NCI-H1417 (cell line): Measurements from ENCODE around the gene DIS3L2.

Experiments used
- DNase-seq, 3 experiments: peaks; one replicate each; lab custom pipeline; 2025; lab: John Stamatoyannopoulos, UW

Gene DIS3L2

GRCh38 chr2:232230560-232230959 lies 269.0 kb downstream of the DIS3L2 start:
- no peak for DNase-seq

DNA sequence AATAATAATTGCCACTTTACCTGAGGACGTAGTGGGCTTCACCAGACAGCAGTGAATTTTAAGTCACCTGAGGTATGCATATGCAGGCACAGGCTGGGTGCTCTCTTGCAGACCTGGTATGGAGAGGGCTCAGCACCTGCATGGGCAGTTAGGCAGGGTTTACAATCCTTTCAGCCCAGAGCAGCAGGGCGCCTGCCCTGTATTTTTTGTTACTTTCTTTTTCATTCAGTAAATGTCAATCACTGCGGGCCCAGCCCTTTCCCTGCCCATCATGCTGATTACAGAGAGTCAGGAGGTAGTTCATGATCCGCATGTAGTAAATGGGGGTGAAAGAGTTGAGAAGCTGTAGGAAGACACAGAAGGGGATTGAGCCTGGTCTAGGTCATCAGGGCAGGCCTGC lies 270.0 kb downstream of the DIS3L2 start:
- DNase-seq, result no peak

- no peak for DNase-seq
Measured at GRCh38 chr2:232232915-232233314, 271.4 kb downstream of the DIS3L2 start.

GRCh38 chr2:232234922-232235615 lies 273.6 kb downstream of the DIS3L2 start:
- DNase-seq, result peak in 1 of 3 experiments; percentile 9

DNA sequence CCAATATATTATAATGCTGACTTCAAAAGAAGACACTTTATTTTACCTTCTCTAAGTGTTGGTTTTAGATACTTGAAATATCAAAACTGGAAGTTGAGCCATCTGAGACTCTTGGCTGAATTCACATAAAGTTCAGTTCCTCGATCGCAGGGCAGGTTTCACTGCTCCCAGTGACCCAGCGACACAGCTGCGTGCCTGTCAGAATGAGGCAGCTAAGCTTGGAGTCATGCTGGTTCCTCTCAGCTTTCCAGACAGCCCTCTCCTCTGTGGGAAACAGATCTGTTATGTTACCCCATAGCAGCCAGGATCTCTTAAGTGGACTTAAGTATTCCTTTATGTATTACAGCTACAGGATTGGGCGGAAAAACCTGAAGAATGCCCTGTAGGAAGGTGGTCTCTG lies 274.2 kb downstream of the DIS3L2 start:
- peak; percentile 1 to 60 (median 38) for DNase-seq

GRCh38 chr2:232236200-232236599 lies 274.7 kb downstream of the DIS3L2 start:
- DNase-seq, result peak in 1 of 3 experiments; percentile 30

DNA sequence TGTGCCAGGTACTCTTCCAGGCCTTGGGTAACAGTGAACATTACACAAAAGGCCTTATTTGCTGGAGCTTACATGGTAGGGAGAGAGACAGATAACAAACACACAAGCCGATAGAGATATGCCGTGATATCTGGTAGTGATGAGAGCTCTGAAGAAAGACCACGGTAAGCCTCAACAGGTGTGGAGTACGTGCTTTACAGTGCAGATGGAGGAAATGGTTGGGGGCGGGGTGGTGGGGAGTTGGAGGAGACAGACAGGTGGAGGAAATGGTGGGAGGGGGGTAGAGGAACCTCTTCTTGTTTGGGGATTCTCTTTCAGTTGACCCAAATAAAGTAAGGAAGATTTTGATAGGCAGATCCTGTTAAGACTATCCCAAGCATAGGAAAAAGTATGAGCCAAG lies 276.0 kb downstream of the DIS3L2 start:
- no peak for DNase-seq

DNA sequence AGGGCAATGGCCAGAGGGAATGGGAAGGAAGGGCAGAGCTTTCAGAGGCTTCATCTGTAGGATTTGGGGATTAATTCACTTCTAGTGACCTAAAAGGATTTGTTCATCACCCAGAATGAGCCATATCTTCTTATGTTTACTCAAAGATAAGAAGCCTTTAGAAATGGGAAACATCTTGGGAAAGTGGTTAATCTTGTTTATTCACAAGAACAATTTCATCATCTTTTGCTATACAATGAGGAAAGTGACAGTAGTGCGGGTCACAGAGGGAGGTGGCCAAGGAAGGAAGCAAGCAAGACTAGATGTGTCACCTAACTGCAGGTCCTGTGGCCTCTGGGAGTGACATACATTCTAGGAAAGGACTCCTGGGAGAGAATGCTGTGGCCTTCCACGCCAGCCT lies 276.6 kb downstream of the DIS3L2 start:
- DNase-seq, result no peak

DNA sequence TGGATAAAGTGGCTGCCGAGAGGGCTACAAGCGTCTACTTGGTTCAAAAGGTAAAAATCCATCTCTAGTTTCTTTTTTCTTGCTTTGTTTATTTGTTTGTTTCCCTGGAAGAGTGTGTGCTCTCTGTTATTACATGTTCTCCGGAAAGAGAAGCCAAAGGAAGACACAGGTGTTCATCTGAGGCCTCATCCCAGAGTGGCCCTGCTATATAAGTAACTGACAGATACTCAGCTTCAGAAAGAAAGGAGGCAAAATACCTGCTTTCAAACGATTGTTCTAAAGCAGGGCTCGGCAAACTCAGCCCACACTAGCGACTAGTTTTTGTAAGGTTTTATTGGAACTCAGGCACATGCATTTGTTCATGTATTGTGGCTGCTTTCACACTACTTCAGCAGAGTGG lies 277.1 kb downstream of the DIS3L2 start:
- DNase-seq, result no peak

- no peak for DNase-seq
Measured at GRCh38 chr2:232239951-232240681, 278.6 kb downstream of the DIS3L2 start.

GRCh38 chr2:232240906-232241305 lies 279.4 kb downstream of the DIS3L2 start:
- DNase-seq, result no peak

DNA sequence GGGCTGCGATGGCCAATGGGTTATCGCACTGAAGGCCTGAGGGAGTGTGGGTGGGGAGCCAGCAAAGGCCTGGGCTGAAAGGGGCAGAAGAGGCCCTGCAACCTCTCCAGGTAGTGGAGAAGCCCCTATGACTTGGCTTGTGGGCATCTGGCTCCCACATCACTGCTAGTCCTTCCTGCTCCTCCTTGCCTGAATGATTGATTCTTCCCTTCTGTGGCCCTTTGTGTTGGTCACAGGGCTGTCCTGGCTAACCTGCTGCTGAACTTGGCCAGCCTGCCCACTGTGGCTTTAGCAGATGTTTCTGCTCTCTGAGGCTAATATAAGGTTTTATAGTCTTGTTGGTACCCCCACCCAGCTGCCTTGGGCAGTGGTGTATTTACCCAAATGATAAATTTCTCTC lies 280.8 kb downstream of the DIS3L2 start:
- DNase-seq, result no peak

- no peak for DNase-seq
Measured at GRCh38 chr2:232245111-232245510, 283.6 kb downstream of the DIS3L2 start.

- no peak for DNase-seq
Measured at GRCh38 chr2:232246245-232246644, 284.7 kb downstream of the DIS3L2 start.

- no peak for DNase-seq
Measured at GRCh38 chr2:232249096-232249495, 287.6 kb downstream of the DIS3L2 start.

- DNase-seq, result no peak
Measured at GRCh38 chr2:232250246-232251175, 289.0 kb downstream of the DIS3L2 start.

DNA sequence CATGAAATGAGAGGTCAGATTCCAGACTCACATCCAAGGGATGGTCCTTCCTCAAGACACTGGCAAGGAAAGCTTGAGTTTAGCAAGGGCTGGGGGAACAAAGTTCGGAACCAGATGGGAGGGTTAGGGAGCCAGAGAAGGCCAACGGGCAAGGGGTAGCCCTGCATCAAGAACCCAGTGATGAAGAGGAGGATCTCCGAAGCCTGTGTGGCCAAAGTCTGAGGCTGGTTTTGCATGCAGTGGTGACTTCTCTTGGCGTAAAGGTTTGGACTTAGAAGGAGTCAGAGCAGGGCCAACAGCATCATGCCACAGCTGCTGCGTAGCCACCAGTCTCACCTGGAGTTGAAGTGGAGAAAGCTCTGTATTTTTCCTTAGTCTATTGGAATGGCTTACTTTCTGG lies 293.5 kb downstream of the DIS3L2 start:
- no peak for DNase-seq

DNA sequence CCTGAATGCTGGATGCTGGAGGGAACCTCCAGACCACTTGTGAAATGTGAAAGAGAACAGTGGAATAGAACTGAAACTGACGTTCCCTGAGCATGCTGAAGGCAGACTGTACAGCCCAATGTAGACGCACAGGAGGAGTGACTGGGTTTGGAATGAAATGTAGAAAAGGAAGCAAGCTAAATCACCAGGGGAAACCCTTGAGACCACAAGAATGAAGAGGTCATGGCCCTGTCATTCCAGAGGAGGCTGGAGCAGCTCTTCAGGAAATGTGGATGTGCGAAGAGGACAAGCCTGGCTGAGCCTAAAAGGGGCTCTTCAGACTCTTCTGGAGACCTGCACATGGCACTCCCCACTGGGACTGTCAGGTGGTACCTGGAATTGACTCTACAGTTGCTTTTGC lies 298.6 kb downstream of the DIS3L2 start:
- peak in 1 of 3 experiments; percentile 40 for DNase-seq

- DNase-seq, result no peak
Measured at GRCh38 chr2:232261776-232262175, 300.3 kb downstream of the DIS3L2 start.

- no peak for DNase-seq
Measured at GRCh38 chr2:232263295-232263694, 301.8 kb downstream of the DIS3L2 start.

DNA sequence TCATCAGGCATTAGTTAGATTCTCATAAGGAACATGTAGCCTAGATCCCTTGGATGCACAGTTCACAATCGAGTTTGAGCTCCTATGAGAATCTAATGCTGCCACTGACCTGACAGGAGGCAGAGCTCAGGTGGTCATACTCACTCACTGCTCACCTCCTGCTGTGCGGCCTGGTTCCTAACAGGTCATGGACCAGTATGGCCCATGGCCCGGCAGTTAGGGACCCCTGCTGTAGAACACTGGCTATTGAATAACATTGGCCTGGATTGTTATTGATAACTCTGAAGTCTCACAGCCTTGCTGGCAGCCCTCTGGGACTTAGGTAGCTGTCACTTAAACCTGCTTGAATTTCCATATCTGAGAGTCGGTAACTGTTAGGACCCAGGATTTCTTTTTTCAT lies 302.6 kb downstream of the DIS3L2 start:
- DNase-seq, result no peak

- no peak for DNase-seq
Measured at GRCh38 chr2:232265329-232265728, 303.8 kb downstream of the DIS3L2 start.
